Glomerular visceral epithelial cell (primary cell): ENCODE results near the gene OMP.
A peak's percentile ranks its signal among the peaks of the same experiment; 100 is the strongest.

ENCODE experiments used
- DNase-seq: peaks from one replicate; pipeline ENCODE4 v3.0.0-alpha.2; 2016; ENCODE audit errors: extremely low spot score

OMP gene

DNA sequence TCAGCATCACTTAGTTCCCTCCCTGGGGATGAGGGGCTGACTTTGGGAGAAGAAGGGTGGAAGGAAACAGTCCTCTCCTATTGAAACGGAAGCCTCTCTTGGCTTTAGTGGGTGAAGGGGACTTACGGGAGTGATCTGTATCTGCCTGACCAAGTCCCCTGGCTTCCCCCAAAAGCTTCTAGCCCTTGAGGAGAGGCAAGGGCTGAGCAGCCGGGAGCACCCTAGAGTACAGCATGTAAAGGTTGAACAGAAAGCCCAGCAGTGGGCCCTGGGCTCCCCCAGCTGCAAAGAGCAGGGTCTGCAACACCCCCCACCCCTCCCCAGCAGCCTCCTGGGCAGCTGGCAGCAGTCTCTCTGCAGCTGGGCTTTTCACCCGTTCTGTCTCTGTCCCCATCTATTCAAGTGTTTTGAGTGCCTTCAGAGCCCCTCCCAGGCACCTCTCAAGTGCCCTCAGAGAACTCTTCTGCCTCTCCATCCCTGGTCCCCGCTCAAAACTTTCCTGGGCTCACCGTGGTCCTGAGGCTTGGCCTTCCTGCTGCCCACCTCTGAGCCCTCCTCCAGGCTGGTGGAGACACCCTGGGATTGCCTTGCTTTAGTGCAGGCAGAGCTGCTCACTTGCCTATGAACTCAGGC, 33.2 kb upstream of the OMP start:
- no peak for DNase-seq

- no peak for DNase-seq
Observed at GRCh38 chr11:77069969-77070582, 32.6 kb upstream of the OMP start.

- no peak for DNase-seq
Observed at GRCh38 chr11:77071077-77071476, 31.6 kb upstream of the OMP start.

GRCh38 chr11:77071671-77072605, 30.7 kb upstream of the OMP start:
- peak; percentile 22 for DNase-seq

DNA sequence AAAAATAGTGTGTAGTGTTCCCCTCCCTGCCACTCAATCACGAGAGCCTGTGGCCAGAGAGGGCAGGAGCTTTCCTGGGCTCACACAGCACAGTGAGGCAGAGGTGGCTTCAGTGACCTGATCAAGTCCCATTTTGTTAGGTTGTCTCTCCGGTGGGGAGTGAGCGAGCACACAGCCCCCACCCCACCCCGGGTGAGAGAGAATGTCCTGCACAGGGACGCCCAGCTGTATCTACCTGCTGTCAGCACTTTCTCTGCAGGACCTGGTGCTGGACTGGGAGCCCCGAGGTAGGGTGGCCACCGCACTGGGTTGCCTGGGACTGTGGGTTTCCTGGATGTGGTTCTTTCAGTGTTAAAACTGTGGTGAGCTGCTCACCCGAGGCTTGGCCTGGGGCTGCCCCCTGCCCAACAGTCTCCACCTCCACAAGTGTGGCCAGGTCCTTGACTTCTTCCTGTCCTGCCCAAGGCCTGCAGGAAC, 29.8 kb upstream of the OMP start:
- DNase-seq: no peak

- peak; percentile 89 for DNase-seq
Observed at GRCh38 chr11:77073328-77074001, 29.2 kb upstream of the OMP start.

DNA sequence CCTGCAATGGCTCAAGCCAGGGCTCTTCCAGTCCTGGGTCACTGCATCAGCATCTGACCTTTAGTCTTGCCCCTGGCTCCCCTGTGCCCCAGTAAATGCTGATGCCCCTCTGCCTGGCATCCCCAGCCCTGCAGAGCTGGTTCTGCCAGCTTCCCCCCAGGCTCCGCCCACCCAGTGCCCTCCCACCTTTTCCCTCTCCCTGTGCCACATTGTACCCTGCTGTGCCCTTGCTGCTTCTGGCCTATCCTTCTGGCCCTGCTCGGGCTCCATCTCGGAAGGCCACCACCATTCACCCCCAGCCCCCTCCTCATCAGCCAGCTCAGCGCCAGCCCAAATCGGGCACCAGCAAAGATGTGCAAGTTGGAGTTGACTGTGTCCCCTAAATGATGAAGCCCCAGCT, 28.4 kb upstream of the OMP start:
- no peak for DNase-seq

- no peak for DNase-seq
Observed at GRCh38 chr11:77074626-77075221, 27.9 kb upstream of the OMP start.

- DNase-seq: no peak
Observed at GRCh38 chr11:77075425-77075905, 27.2 kb upstream of the OMP start.

GRCh38 chr11:77079666-77080065, 23.0 kb upstream of the OMP start:
- no peak for DNase-seq

DNA sequence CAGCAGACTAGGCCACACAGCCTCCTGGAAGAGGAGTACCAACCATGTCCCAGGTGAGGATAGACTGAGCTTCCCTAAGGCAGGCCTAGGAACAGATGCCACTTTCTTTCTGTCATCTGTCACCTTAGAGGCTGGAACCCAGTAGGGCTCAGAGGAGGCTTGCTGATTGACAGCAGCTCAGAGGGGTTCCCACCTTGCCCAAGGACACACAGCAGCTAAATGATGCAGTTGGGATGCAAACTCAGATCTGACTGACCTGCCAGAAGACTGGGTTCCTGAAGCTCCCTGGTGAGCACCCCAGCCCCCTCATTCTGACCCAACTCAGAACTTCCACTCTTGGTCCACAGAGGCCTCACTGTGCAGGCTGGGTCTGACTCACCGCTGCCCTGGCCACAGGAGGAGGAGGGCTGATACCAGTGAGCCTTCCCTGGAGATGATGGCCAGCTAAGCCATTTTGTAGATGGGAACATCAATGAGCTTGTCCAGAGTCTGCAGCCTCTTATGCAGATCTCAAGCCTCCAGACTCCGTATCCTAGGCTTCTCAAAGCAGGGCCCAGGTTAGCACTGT, 21.9 kb upstream of the OMP start:
- peak; percentile 13 for DNase-seq

DNA sequence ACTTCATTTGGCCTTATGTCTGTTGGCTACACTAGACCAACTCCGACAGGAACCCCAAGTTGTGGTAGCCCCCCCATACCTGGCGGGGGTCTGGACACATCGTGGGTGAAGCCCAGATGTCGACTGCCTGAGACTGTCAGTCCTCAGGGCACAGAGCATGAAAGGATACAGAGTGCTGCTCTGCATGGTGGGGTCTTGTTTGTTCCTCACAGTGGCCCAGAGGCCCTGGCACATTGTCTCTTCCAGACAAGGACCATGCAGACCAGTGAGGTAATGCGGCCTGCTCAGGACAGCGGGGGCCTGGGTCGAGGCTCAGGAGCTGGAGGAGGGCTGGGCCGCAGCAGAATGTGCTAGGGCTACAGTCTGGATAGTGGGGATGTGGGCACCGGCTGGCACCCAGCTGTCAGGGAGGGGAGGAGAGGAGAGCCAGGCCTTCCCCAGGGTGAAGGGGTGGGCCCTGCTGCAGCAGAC, 21.2 kb upstream of the OMP start:
- no peak for DNase-seq

DNA sequence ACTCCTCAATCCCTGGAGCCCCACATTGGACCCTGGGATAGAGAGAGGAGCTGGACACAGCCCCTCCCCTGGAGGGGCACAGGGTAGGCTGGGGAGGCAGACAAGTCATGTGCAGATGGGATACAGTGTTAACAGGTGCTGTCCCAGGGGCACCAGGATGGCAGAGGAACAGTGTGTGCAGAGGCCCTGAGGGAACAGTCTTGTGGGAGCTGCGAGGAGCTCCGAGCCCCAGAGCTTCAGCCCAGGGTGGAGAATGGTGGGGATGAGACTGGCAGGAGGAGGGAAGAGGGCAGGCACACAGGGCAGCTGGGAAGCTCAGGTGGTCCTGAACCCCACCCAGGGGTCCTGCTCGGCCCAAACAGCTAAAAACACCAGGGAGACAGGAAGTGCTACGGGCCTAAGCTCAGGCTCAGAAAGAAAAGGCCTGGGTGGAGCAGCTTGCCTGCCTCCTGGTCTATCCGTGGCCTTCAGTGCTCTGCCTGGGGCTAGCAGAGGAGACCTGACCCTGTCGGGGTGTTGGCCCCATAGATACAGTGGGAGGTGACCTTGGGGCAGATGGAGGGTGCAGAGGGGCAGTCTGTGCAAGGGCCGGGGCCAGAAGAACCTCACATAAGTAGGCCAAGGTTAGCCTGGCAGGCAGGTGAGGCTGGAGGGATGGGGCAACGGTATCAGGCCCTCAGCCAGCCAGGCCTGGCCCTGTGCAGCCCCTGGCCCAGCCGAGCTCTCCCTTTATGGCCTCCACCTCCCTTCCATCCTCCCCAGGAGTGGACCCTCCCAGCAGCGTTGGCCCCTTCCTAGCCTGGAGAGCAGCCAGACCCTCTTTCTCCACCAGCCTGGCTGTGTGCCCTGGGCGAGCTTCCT, 20.4 kb upstream of the OMP start:
- DNase-seq: no peak

- no peak for DNase-seq
Observed at GRCh38 chr11:77082838-77083565, 19.6 kb upstream of the OMP start.

GRCh38 chr11:77083566-77084245, 18.9 kb upstream of the OMP start:
- no peak for DNase-seq

GRCh38 chr11:77084581-77085191, 18.0 kb upstream of the OMP start:
- DNase-seq: no peak

GRCh38 chr11:77085652-77086051, 17.0 kb upstream of the OMP start:
- DNase-seq: no peak
